Activated naive CD4-positive, alpha-beta T cell treated with anti-CD3 and anti-CD28 coated beads, Interleukin-2, amount 50 U/mL, for 24 hours (primary cell): ENCODE results near the gene HMGCS1.

Experiments used
- H3K27ac Mint-ChIP-seq: one replicate; pipeline ENCODE4 v1.8.0; 2021; ENCODE audit warnings: mild to moderate bottlenecking, mixed read lengths
- H3K27me3 Mint-ChIP-seq: one replicate; pipeline ENCODE4 v1.8.0; 2021; ENCODE audit warnings: mixed read lengths
- H3K36me3 Mint-ChIP-seq: one replicate; pipeline ENCODE4 v1.8.0; 2021; ENCODE audit warnings: mixed read lengths
- H3K4me1 Mint-ChIP-seq: one replicate; pipeline ENCODE4 v1.8.0; 2021; ENCODE audit warnings: mixed read lengths
- H3K4me3 Mint-ChIP-seq: one replicate; pipeline ENCODE4 v1.8.0; 2021; ENCODE audit warnings: mild to moderate bottlenecking, mixed read lengths
- H3K9me3 Mint-ChIP-seq: one replicate; pipeline ENCODE4 v1.8.0; 2021; ENCODE audit warnings: mixed read lengths

Gene HMGCS1

GRCh38 chr5:43300112-43300511 lies 13.1 kb downstream of the HMGCS1 start:
- Mint-ChIP-seq H3K4me3 (no peak overlapping the region), H3K27me3 (no peaks in the 10 kb centered on the region), H3K36me3 (peaks cover 33% of the 10 kb centered on the region), H3K27ac (no peak overlapping the region), H3K4me1 (peaks cover 43% of the 10 kb centered on the region), H3K9me3 (no peaks in the 10 kb centered on the region)

- no peak overlapping the region for H3K4me3 Mint-ChIP-seq
- H3K27ac Mint-ChIP-seq: no peak overlapping the region
- no peaks in the 10 kb centered on the region for H3K27me3 Mint-ChIP-seq
- peaks cover 28% of the 10 kb centered on the region for H3K4me1 Mint-ChIP-seq
- no peaks in the 10 kb centered on the region for H3K9me3 Mint-ChIP-seq
- H3K36me3 Mint-ChIP-seq: peaks cover 43% of the 10 kb centered on the region
Observed at GRCh38 chr5:43298443-43298842, 14.8 kb downstream of the HMGCS1 start.

GRCh38 chr5:43296835-43297234 lies 16.4 kb downstream of the HMGCS1 start:
- H3K9me3 Mint-ChIP-seq: no peaks in the 10 kb centered on the region
- peaks cover 13% of the 10 kb centered on the region for H3K4me1 Mint-ChIP-seq
- H3K27ac Mint-ChIP-seq: no peak overlapping the region
- H3K27me3 Mint-ChIP-seq: no peaks in the 10 kb centered on the region
- H3K4me3 Mint-ChIP-seq: no peak overlapping the region
- peaks cover 40% of the 10 kb centered on the region for H3K36me3 Mint-ChIP-seq

GRCh38 chr5:43295202-43295601 lies 18.0 kb downstream of the HMGCS1 start:
- Mint-ChIP-seq H3K36me3 (peaks cover 37% of the 10 kb centered on the region), H3K4me1 (peaks cover 4% of the 10 kb centered on the region), H3K9me3 (no peaks in the 10 kb centered on the region), H3K27me3 (no peaks in the 10 kb centered on the region), H3K27ac (no peak overlapping the region), H3K4me3 (no peak overlapping the region)

GRCh38 chr5:43294226-43294625 lies 19.0 kb downstream of the HMGCS1 start:
- Mint-ChIP-seq H3K4me1 (peaks cover 4% of the 10 kb centered on the region), H3K36me3 (peaks cover 39% of the 10 kb centered on the region), H3K9me3 (no peaks in the 10 kb centered on the region), H3K4me3 (no peak overlapping the region), H3K27ac (no peak overlapping the region), H3K27me3 (no peaks in the 10 kb centered on the region)

GRCh38 chr5:43290726-43291125 lies 22.5 kb downstream of the HMGCS1 start:
- Mint-ChIP-seq H3K36me3 (peaks cover 33% of the 10 kb centered on the region), H3K27ac (no peak overlapping the region), H3K27me3 (no peaks in the 10 kb centered on the region), H3K9me3 (no peaks in the 10 kb centered on the region), H3K4me1 (peaks cover 4% of the 10 kb centered on the region), H3K4me3 (no peak overlapping the region)

- no peaks in the 10 kb centered on the region for H3K4me1 Mint-ChIP-seq
- H3K27me3 Mint-ChIP-seq: no peaks in the 10 kb centered on the region
- no peak overlapping the region for H3K4me3 Mint-ChIP-seq
- H3K36me3 Mint-ChIP-seq: peaks cover 16% of the 10 kb centered on the region
- no peaks in the 10 kb centered on the region for H3K9me3 Mint-ChIP-seq
- H3K27ac Mint-ChIP-seq: peak overlapping the region; percentile 15
Observed at GRCh38 chr5:43288269-43288831, 24.9 kb downstream of the HMGCS1 start.

- no peak overlapping the region for H3K27ac Mint-ChIP-seq
- peaks cover 15% of the 10 kb centered on the region for H3K36me3 Mint-ChIP-seq
- no peaks in the 10 kb centered on the region for H3K27me3 Mint-ChIP-seq
- no peak overlapping the region for H3K4me3 Mint-ChIP-seq
- H3K4me1 Mint-ChIP-seq: no peaks in the 10 kb centered on the region
- no peaks in the 10 kb centered on the region for H3K9me3 Mint-ChIP-seq
Observed at GRCh38 chr5:43287493-43287892, 25.7 kb downstream of the HMGCS1 start.

GRCh38 chr5:43286623-43287022 lies 26.6 kb downstream of the HMGCS1 start:
- Mint-ChIP-seq H3K9me3 (no peaks in the 10 kb centered on the region), H3K36me3 (peaks cover 12% of the 10 kb centered on the region), H3K4me1 (no peaks in the 10 kb centered on the region), H3K27me3 (no peaks in the 10 kb centered on the region), H3K27ac (no peak overlapping the region), H3K4me3 (no peak overlapping the region)

- Mint-ChIP-seq H3K9me3 (no peaks in the 10 kb centered on the region), H3K4me1 (no peaks in the 10 kb centered on the region), H3K36me3 (peaks cover 2% of the 10 kb centered on the region), H3K27ac (no peak overlapping the region), H3K27me3 (no peaks in the 10 kb centered on the region), H3K4me3 (no peak overlapping the region)
Observed at GRCh38 chr5:43281840-43282658, 31.2 kb downstream of the HMGCS1 start.

- H3K36me3 Mint-ChIP-seq: no peaks in the 10 kb centered on the region
- no peak overlapping the region for H3K27ac Mint-ChIP-seq
- H3K4me1 Mint-ChIP-seq: no peaks in the 10 kb centered on the region
- no peak overlapping the region for H3K4me3 Mint-ChIP-seq
- H3K27me3 Mint-ChIP-seq: no peaks in the 10 kb centered on the region
- H3K9me3 Mint-ChIP-seq: no peaks in the 10 kb centered on the region
Observed at GRCh38 chr5:43279548-43280274, 33.5 kb downstream of the HMGCS1 start.

GRCh38 chr5:43275391-43275790 lies 37.8 kb downstream of the HMGCS1 start:
- peaks cover 9% of the 10 kb centered on the region for H3K27me3 Mint-ChIP-seq
- no peak overlapping the region for H3K4me3 Mint-ChIP-seq
- H3K9me3 Mint-ChIP-seq: no peaks in the 10 kb centered on the region
- H3K27ac Mint-ChIP-seq: no peak overlapping the region
- no peaks in the 10 kb centered on the region for H3K36me3 Mint-ChIP-seq
- no peaks in the 10 kb centered on the region for H3K4me1 Mint-ChIP-seq

GRCh38 chr5:43274435-43275114 lies 38.6 kb downstream of the HMGCS1 start:
- Mint-ChIP-seq H3K36me3 (peaks cover 5% of the 10 kb centered on the region), H3K4me1 (no peaks in the 10 kb centered on the region), H3K4me3 (no peak overlapping the region), H3K27ac (no peak overlapping the region), H3K27me3 (peaks cover 13% of the 10 kb centered on the region), H3K9me3 (no peaks in the 10 kb centered on the region)

GRCh38 chr5:43273552-43273951 lies 39.7 kb downstream of the HMGCS1 start:
- H3K4me3 Mint-ChIP-seq: no peak overlapping the region
- H3K27ac Mint-ChIP-seq: no peak overlapping the region
- H3K27me3 Mint-ChIP-seq: peaks cover 13% of the 10 kb centered on the region
- H3K36me3 Mint-ChIP-seq: peaks cover 5% of the 10 kb centered on the region
- no peaks in the 10 kb centered on the region for H3K4me1 Mint-ChIP-seq
- H3K9me3 Mint-ChIP-seq: no peaks in the 10 kb centered on the region

- Mint-ChIP-seq H3K9me3 (peaks cover 19% of the 10 kb centered on the region), H3K27ac (no peak overlapping the region), H3K4me1 (peaks cover 11% of the 10 kb centered on the region), H3K36me3 (peaks cover 10% of the 10 kb centered on the region), H3K4me3 (no peak overlapping the region), H3K27me3 (peaks cover 22% of the 10 kb centered on the region)
Observed at GRCh38 chr5:43270645-43271044, 42.6 kb downstream of the HMGCS1 start.
